GM23338 (cell line): ENCODE data around the gene ZMYND8. TPM values are rescaled to one million over a fixed set of nuclear protein-coding genes. Genes with fewer than 3 reads are reported as not detected.

ENCODE experiments used
- ATAC-seq: fragments of 200-7000 bp; cut with Tn5 transposase; 3 replicates; pipeline ENCODE4 v1.9.1; 2020
- DNase-seq: peaks from one replicate; pipeline ENCODE4 v3.0.0-alpha.2; 2015; ENCODE audit warnings: low spot score
- H2AFZ ChIP-seq: fragments of 200-600 bp; sonication (generic); 2 replicates; pipeline ENCODE4 v1.8.0; 2016; ENCODE audit warnings: antibody characterized with exemption, mild to moderate bottlenecking, moderate library complexity
- H3F3A ChIP-seq: fragments of 200-600 bp; sonication (generic); replicated peaks from 2 replicates; pipeline ENCODE4 v1.8.0; 2017; ENCODE audit warnings: antibody characterized with exemption, mixed run types, low read depth
- H3K27ac ChIP-seq: fragments of 200-600 bp; sonication (generic); 2 replicates; pipeline ENCODE4 v1.6.1; 2016; ENCODE audit warnings: low read depth
- H3K27me3 ChIP-seq: fragments of 200-600 bp; sonication (generic); 2 replicates; pipeline ENCODE4 v1.8.0; 2016; ENCODE audit warnings: mild to moderate bottlenecking, mixed run types, moderate library complexity; ENCODE audit not compliant: insufficient read depth
- H3K36me3 ChIP-seq: fragments of 200-600 bp; sonication (generic); 2 replicates; pipeline ENCODE4 v1.8.0; 2016; ENCODE audit warnings: mild to moderate bottlenecking; ENCODE audit not compliant: insufficient read depth
- H3K4me1 ChIP-seq: fragments of 200-600 bp; sonication (generic); 2 replicates; pipeline ENCODE4 v1.8.0; 2016; ENCODE audit warnings: mild to moderate bottlenecking, moderate library complexity; ENCODE audit not compliant: insufficient read depth
- H3K4me2 ChIP-seq: fragments of 200-600 bp; sonication (generic); 2 replicates; pipeline ENCODE4 v1.7.1; 2017; ENCODE audit warnings: mixed run types
- H3K4me3 ChIP-seq: fragments of 200-600 bp; sonication (generic); 2 replicates; pipeline ENCODE4 v1.6.1; 2016; ENCODE audit warnings: mixed run types
- H3K79me2 ChIP-seq: fragments of 200-600 bp; sonication (generic); replicated peaks from 2 replicates; pipeline ENCODE4 v1.8.0; 2017; ENCODE audit warnings: mild to moderate bottlenecking; ENCODE audit not compliant: insufficient read depth
- H3K9me2 ChIP-seq: fragments of 200-600 bp; sonication (generic); 2 replicates; pipeline ENCODE4 v1.8.0; 2017; ENCODE audit not compliant: insufficient read depth
- H4K20me1 ChIP-seq: fragments of 200-600 bp; sonication (generic); replicated peaks from 2 replicates; pipeline ENCODE4 v1.8.0; 2017; ENCODE audit warnings: mild to moderate bottlenecking; ENCODE audit not compliant: insufficient read depth
- H3K27ac Mint-ChIP-seq: 2 replicates; pipeline ENCODE4 v1.8.0; 2020; ENCODE audit warnings: inconsistent platforms, mild to moderate bottlenecking, moderate library complexity, mixed read lengths
- H3K27me3 Mint-ChIP-seq: 3 replicates; pipeline ENCODE4 v1.8.0; 2022; ENCODE audit warnings: low read depth, mild to moderate bottlenecking, moderate library complexity, mixed read lengths, inconsistent platforms; ENCODE audit not compliant: insufficient read depth, poor library complexity
- H3K36me3 Mint-ChIP-seq: 3 replicates; pipeline ENCODE4 v1.8.0; 2021; ENCODE audit warnings: low read depth, mild to moderate bottlenecking, inconsistent platforms, moderate library complexity, mixed read lengths
- H3K4me1 Mint-ChIP-seq: 3 replicates; pipeline ENCODE4 v1.8.0; 2020; ENCODE audit warnings: mild to moderate bottlenecking, inconsistent platforms, mixed read lengths
- H3K4me3 Mint-ChIP-seq: 3 replicates; pipeline ENCODE4 v1.8.0; 2021; ENCODE audit warnings: moderate library complexity, mild to moderate bottlenecking, inconsistent platforms, mixed read lengths
- H3K9me3 Mint-ChIP-seq: 3 replicates; pipeline ENCODE4 v1.8.0; 2020; ENCODE audit warnings: moderate library complexity, mild to moderate bottlenecking, inconsistent platforms, mixed read lengths
- CREB1 ChIP-seq: fragments of 250-450 bp; sonication (Bioruptor Pico); IDR thresholded peaks from 2 replicates; pipeline ENCODE4 v1.5.0; 2020; ENCODE audit warnings: low read depth, mild to moderate bottlenecking, moderate library complexity
- EZH2phosphoT487 ChIP-seq: fragments of 200-600 bp; sonication (generic); IDR thresholded peaks from one replicate; pipeline ENCODE4 v1.8.1; 2018; ENCODE audit warnings: antibody characterized with exemption; ENCODE audit not compliant: unreplicated experiment
- JUNB ChIP-seq: IDR thresholded peaks from one replicate; pipeline ENCODE4 v1.6.1; 2016; ENCODE audit warnings: antibody characterized with exemption; ENCODE audit not compliant: unreplicated experiment
- NANOG ChIP-seq: IDR thresholded peaks from 2 replicates; pipeline ENCODE4 v1.6.1; 2016; ENCODE audit warnings: antibody characterized with exemption, borderline replicate concordance
- STAT1 ChIP-seq: IDR thresholded peaks from one replicate; pipeline ENCODE4 v1.6.1; 2016; ENCODE audit warnings: antibody characterized with exemption; ENCODE audit not compliant: unreplicated experiment
- polyA plus RNA-seq: library from polyadenylated mRNA; unstranded; fragments of >200 nt; fragmentation: Nextera tagmentation; extraction: Ambion mirVana; gene quantifications from 2 replicates; pipeline ENCODE4 v1.2.1, GENCODE V29; 2016
- total RNA-seq: library from RNA; depleted of rRNA; stranded (reverse); fragments of >200 nt; shearing (Covaris generic); gene quantifications from 2 replicates; pipeline ENCODE4 v1.2.3, GENCODE V29; 2014
- TF ChIP-seq, protein P1 (sequence below): fragments of 250-450 bp; sonication (Bioruptor Pico); IDR thresholded peaks from 2 replicates; pipeline ENCODE4 v1.5.0; 2020; ENCODE audit warnings: mild to moderate bottlenecking, moderate library complexity
- TF ChIP-seq, protein P2 (sequence below): IDR thresholded peaks from 2 replicates; pipeline ENCODE4 v1.6.1; 2016; ENCODE audit warnings: antibody characterized with exemption
- TF ChIP-seq, protein P3 (sequence below): IDR thresholded peaks from one replicate; pipeline ENCODE4 v1.6.1; 2018; ENCODE audit warnings: antibody characterized with exemption; ENCODE audit not compliant: unreplicated experiment

Gene ZMYND8
- total and polyA plus RNA-seq, 2 experiments from 2014 or later: 70.9 to 128 TPM

DNA sequence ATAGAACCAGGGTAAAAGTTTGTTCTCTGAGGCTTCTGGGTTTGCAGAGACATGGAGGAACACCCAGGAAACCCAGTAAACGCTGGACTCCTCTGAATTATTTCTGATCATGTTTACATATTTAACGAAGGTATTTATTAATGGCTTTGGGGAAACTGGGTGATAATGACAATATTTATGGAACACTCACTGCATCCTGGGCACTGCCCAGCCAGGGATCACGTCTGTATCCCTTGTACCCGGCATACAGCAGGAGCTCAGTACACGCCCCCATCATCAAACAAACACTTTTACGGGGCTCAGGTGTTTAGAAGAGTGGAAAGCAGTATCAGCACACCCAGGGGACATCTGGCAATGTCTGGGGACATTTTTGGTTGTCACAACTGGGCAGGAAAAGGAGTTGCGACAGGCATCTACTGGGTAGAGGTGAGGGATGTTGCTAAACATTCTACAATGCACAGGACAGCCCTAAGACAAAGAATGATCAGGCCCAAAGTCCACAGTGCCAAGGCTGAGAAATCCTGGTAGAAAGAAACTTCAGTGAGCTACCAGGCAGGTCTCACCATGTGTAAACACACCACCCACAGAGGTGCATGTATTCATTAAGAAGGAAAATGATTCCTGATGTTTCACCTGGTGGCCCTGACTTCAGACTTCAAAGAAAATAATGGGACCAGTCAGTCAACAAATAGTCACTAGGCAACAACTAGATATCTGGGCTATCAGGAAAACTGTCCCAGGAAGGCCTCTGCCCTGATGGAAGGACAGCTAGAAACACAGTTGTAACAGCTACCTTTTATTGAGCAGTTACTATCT lies 35.3 kb downstream of the ZMYND8 start:
- H3K4me1 ChIP-seq: peaks cover 61% of the 10 kb centered on the region
- H3K27me3 ChIP-seq: no peaks in the 10 kb centered on the region
- peak overlapping the region; percentile 100 for H3K27ac ChIP-seq
- H2AFZ ChIP-seq: no peak overlapping the region
- no peaks in the 10 kb centered on the region for H3K9me2 ChIP-seq
- no peak for ATAC-seq
- H3K36me3 ChIP-seq: no peaks in the 10 kb centered on the region
- TF ChIP-seq NANOG: no peak
- TF ChIP-seq, protein P1, sequence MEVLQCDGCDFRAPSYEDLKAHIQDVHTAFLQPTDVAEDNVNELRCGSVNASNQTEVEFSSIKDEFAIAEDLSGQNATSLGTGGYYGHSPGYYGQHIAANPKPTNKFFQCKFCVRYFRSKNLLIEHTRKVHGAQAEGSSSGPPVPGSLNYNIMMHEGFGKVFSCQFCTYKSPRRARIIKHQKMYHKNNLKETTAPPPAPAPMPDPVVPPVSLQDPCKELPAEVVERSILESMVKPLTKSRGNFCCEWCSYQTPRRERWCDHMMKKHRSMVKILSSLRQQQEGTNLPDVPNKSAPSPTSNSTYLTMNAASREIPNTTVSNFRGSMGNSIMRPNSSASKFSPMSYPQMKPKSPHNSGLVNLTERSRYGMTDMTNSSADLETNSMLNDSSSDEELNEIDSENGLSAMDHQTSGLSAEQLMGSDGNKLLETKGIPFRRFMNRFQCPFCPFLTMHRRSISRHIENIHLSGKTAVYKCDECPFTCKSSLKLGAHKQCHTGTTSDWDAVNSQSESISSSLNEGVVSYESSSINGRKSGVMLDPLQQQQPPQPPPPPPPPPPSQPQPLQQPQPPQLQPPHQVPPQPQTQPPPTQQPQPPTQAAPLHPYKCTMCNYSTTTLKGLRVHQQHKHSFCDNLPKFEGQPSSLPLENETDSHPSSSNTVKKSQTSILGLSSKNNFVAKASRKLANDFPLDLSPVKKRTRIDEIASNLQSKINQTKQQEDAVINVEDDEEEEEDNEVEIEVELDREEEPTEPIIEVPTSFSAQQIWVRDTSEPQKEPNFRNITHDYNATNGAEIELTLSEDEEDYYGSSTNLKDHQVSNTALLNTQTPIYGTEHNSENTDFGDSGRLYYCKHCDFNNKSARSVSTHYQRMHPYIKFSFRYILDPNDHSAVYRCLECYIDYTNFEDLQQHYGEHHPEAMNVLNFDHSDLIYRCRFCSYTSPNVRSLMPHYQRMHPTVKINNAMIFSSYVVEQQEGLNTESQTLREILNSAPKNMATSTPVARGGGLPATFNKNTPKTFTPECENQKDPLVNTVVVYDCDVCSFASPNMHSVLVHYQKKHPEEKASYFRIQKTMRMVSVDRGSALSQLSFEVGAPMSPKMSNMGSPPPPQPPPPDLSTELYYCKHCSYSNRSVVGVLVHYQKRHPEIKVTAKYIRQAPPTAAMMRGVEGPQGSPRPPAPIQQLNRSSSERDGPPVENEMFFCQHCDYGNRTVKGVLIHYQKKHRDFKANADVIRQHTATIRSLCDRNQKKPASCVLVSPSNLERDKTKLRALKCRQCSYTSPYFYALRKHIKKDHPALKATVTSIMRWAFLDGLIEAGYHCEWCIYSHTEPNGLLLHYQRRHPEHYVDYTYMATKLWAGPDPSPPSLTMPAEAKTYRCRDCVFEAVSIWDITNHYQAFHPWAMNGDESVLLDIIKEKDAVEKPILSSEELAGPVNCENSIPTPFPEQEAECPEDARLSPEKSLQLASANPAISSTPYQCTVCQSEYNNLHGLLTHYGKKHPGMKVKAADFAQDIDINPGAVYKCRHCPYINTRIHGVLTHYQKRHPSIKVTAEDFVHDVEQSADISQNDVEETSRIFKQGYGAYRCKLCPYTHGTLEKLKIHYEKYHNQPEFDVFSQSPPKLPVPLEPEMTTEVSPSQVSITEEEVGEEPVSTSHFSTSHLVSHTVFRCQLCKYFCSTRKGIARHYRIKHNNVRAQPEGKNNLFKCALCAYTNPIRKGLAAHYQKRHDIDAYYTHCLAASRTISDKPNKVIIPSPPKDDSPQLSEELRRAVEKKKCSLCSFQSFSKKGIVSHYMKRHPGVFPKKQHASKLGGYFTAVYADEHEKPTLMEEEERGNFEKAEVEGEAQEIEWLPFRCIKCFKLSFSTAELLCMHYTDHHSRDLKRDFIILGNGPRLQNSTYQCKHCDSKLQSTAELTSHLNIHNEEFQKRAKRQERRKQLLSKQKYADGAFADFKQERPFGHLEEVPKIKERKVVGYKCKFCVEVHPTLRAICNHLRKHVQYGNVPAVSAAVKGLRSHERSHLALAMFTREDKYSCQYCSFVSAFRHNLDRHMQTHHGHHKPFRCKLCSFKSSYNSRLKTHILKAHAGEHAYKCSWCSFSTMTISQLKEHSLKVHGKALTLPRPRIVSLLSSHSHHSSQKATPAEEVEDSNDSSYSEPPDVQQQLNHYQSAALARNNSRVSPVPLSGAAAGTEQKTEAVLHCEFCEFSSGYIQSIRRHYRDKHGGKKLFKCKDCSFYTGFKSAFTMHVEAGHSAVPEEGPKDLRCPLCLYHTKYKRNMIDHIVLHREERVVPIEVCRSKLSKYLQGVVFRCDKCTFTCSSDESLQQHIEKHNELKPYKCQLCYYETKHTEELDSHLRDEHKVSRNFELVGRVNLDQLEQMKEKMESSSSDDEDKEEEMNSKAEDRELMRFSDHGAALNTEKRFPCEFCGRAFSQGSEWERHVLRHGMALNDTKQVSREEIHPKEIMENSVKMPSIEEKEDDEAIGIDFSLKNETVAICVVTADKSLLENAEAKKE (CRISPR knock-in tag): no peak
- TF ChIP-seq, protein P2, sequence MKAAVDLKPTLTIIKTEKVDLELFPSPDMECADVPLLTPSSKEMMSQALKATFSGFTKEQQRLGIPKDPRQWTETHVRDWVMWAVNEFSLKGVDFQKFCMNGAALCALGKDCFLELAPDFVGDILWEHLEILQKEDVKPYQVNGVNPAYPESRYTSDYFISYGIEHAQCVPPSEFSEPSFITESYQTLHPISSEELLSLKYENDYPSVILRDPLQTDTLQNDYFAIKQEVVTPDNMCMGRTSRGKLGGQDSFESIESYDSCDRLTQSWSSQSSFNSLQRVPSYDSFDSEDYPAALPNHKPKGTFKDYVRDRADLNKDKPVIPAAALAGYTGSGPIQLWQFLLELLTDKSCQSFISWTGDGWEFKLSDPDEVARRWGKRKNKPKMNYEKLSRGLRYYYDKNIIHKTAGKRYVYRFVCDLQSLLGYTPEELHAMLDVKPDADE: no peak
- no peak for TF ChIP-seq EZH2phosphoT487
- TF ChIP-seq, protein P3, sequence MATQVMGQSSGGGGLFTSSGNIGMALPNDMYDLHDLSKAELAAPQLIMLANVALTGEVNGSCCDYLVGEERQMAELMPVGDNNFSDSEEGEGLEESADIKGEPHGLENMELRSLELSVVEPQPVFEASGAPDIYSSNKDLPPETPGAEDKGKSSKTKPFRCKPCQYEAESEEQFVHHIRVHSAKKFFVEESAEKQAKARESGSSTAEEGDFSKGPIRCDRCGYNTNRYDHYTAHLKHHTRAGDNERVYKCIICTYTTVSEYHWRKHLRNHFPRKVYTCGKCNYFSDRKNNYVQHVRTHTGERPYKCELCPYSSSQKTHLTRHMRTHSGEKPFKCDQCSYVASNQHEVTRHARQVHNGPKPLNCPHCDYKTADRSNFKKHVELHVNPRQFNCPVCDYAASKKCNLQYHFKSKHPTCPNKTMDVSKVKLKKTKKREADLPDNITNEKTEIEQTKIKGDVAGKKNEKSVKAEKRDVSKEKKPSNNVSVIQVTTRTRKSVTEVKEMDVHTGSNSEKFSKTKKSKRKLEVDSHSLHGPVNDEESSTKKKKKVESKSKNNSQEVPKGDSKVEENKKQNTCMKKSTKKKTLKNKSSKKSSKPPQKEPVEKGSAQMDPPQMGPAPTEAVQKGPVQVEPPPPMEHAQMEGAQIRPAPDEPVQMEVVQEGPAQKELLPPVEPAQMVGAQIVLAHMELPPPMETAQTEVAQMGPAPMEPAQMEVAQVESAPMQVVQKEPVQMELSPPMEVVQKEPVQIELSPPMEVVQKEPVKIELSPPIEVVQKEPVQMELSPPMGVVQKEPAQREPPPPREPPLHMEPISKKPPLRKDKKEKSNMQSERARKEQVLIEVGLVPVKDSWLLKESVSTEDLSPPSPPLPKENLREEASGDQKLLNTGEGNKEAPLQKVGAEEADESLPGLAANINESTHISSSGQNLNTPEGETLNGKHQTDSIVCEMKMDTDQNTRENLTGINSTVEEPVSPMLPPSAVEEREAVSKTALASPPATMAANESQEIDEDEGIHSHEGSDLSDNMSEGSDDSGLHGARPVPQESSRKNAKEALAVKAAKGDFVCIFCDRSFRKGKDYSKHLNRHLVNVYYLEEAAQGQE: no peak
- no peak for TF ChIP-seq CREB1
- no peak for TF ChIP-seq JUNB
- TF ChIP-seq STAT1: no peak
- H3K4me3 ChIP-seq: peak overlapping the region; percentile 39; the same call in 1 of the 2 replicates
- Mint-ChIP-seq H3K27ac (peak overlapping the region; percentile 100), H3K27me3 (peaks cover 48% of the 10 kb centered on the region), H3K4me1 (peaks cover 78% of the 10 kb centered on the region), H3K36me3 (peaks cover 33% of the 10 kb centered on the region), H3K9me3 (no peaks in the 10 kb centered on the region), H3K4me3 (peak overlapping the region; percentile 33; the same call in 2 of the 3 replicates)
- DNase-seq: peak; percentile 51
- H3F3A ChIP-seq: peaks cover 59% of the 10 kb centered on the region
- peaks cover 67% of the 10 kb centered on the region for H3K79me2 ChIP-seq
- peak overlapping the region; percentile 67 for H3K4me2 ChIP-seq
- no peaks in the 10 kb centered on the region for H4K20me1 ChIP-seq
